A549 (cell line): ENCODE measurements around the gene CHIC2.
"Not testable (repeated sequence)": the region's sequence is repeated elsewhere in the genome, so short reads cannot be mapped to it uniquely, and the experiment has no call there.

Source experiments
- BCL3 ChIP-seq: fragments of >200 bp; sonication (Bioruptor Twin); formaldehyde crosslinking; IDR thresholded peaks from 3 replicates; pipeline ENCODE4 v1.6.1; 2016
- CTCF ChIP-seq: fragments of >200 bp; sonication (Bioruptor Twin); formaldehyde crosslinking; IDR thresholded peaks from 3 replicates; pipeline ENCODE4 v1.5.1; 2016
- EP300 ChIP-seq, 2 experiments: fragments of >200 bp; sonication (Bioruptor Twin); formaldehyde crosslinking; IDR thresholded peaks; 2 replicates in 1 of 2; 3 replicates in 1 of 2; pipeline ENCODE4 v1.6.1; 2016 to 2017
- KDM5A ChIP-seq: fragments of 200-600 bp; sonication (generic); IDR thresholded peaks from 2 replicates; pipeline ENCODE4 v1.6.1; 2016; ENCODE audit warnings: antibody characterized with exemption, mild to moderate bottlenecking
- MAX ChIP-seq: IDR thresholded peaks from 2 replicates; pipeline ENCODE4 v1.6.1; 2012
- MAZ ChIP-seq: fragments of 150-350 bp; IDR thresholded peaks from 2 replicates; pipeline ENCODE4 v1.6.1; 2014; ENCODE audit warnings: antibody characterized with exemption, low read depth, low read length, borderline replicate concordance
- RAD21 ChIP-seq, 2 experiments: fragments of >200 bp in 1 of 2; sonication (Bioruptor Twin) in 1 of 2; formaldehyde crosslinking in 1 of 2; IDR thresholded peaks in 1 of 2; conservative IDR thresholded peaks in 1 of 2; 2 replicates in 1 of 2; 3 replicates in 1 of 2; pipeline ENCODE4 v1.6.1; 2012 to 2018; ENCODE audit warnings: inconsistent platforms in 1 of 2
- RCOR1 ChIP-seq: fragments of 150-350 bp; IDR thresholded peaks from 2 replicates; pipeline ENCODE4 v1.6.1; 2014; ENCODE audit warnings: antibody characterized with exemption, low read length, low read depth
- TP53 ChIP-seq: fragments of 250-450 bp; sonication (Bioruptor Pico); IDR thresholded peaks from 2 replicates; pipeline ENCODE4 v1.5.0; 2021; ENCODE audit warnings: mild to moderate bottlenecking, moderate library complexity

GRCh38 chr4:54053322-54053721 is 11.1 kb downstream of the CHIC2 start:
- not testable (repeated sequence) for TF ChIP-seq TP53; CTCF; KDM5A; RCOR1; MAX; RAD21 (conservative IDR thresholded peaks at IDR 0.05 in 1 of 2, IDR thresholded peaks at IDR 0.05 in 1 of 2); BCL3; MAZ; EP300 (IDR thresholded peaks at IDR 0.05)
